HuH-7.5 (cell line): ENCODE data around the gene DNAJC22.

Source experiments
- DNase-seq: peaks from one replicate; pipeline ENCODE4 v3.0.0; 2011; ENCODE audit warnings: low spot score

Gene DNAJC22

GRCh38 chr12:49345051-49345824 lies 1.4 kb upstream of the DNAJC22 start:
- DNase-seq = peak; percentile 75

- DNase-seq = no peak
Observed at GRCh38 chr12:49345825-49346658, 646 bp upstream of the DNAJC22 start.

GRCh38 chr12:49347311-49348193 lies 864 bp downstream of the DNAJC22 start:
- peak; percentile 99 for DNase-seq

- DNase-seq = no peak
Observed at GRCh38 chr12:49348781-49349180, 2.1 kb downstream of the DNAJC22 start.

GRCh38 chr12:49349266-49349665 lies 2.6 kb downstream of the DNAJC22 start:
- no peak for DNase-seq

DNA sequence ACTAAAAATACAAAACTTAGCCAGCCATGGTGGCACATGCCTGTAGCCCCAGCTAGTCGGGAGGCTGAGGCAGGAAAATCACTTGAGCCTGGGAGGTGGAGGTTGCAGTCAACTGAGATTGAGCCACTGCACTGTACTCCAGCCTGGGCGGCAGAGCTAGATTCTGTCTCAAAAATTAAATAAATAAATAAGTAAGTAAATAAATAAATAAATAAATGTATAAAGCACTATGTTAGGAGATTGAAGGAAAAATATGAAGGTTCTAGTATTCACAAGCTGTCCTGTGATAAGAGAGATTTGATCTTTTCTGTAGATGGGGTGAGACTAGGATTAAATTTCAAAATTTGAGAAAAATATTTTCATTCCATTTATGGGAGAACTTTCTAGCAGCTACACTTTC lies 5.7 kb downstream of the DNAJC22 start:
- no peak for DNase-seq

GRCh38 chr12:49355913-49356312 lies 9.2 kb downstream of the DNAJC22 start:
- DNase-seq = no peak

DNA sequence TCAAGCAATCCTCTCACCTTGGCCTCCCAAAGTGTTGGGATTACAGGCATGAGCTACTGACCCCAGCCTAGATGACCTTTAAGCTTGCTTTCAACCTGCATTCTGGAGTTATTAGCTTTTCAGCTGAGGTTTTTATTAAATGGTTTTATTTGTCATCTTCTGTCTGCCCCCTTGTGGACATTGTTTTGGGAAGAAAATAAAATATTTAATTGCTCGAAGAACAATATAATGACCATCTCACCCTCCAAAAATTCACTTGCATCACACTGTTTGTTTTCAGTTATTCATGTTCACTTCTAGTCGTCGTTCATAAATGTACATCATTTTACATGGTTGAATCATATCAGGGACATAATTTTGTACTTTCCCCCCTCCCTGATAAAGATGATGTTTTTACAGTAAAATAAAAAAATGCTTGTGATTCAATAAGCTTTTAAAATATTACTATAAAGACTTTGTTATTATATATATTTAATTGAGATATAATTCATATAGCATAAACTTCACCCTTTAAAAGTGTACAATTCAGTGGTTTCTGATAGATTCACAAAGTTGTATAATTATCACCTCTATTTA lies 10.5 kb downstream of the DNAJC22 start:
- no peak for DNase-seq

DNA sequence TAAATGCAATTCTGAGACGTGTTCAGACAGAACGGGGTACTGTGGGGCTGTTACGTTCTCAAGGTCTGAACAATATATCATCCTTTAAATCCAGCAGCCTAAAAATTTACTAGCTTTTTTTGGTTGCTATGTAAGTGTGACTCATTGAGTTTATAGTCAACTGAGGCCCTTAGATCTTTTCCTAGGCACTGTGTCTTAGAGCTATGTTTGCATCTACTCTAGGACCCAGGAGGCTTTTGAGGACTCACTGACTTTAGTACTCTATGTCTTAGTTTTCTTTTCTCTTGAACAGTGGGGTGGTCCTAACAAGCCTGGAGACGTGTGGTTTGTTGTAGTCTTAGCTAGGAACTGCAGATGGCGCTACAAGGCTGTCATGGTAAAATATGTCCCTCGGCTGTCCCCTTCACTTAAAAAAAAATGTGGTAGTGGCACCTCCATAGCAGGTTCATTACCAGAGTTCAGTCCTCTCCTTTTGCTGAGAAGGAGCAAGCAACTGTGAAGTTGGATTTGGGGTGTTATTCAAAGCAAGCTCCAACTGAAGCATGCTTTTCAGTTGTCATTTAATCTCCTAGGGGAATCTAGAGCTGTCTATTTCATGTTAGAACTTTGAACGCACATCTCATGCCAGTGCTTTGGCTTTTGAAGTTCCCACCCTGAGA lies 11.9 kb downstream of the DNAJC22 start:
- DNase-seq = peak; percentile 55

- DNase-seq = no peak
Observed at GRCh38 chr12:49359671-49360070, 13.0 kb downstream of the DNAJC22 start.

- DNase-seq = no peak
Observed at GRCh38 chr12:49362077-49362476, 15.4 kb downstream of the DNAJC22 start.

DNA sequence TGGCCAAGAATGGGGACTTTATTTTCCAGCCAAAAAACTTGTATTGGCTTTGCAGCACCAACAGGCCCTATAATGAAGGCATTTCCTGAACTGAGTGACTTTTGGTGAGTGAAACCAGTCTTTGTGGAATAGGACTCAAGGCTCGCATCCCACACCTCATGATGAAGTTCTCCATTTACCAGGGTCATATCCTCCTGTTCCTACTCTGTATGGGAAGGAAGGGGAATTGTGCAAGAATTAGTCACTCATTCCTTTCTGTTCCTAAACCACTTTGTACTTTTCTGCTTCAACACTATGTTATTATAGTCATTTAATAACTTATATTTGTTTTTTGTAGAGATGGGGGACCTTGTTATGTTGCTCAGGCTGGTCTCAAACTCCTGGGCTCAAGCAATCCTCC lies 18.3 kb downstream of the DNAJC22 start:
- DNase-seq = no peak

- DNase-seq = no peak
Observed at GRCh38 chr12:49365542-49365941, 18.9 kb downstream of the DNAJC22 start.

DNA sequence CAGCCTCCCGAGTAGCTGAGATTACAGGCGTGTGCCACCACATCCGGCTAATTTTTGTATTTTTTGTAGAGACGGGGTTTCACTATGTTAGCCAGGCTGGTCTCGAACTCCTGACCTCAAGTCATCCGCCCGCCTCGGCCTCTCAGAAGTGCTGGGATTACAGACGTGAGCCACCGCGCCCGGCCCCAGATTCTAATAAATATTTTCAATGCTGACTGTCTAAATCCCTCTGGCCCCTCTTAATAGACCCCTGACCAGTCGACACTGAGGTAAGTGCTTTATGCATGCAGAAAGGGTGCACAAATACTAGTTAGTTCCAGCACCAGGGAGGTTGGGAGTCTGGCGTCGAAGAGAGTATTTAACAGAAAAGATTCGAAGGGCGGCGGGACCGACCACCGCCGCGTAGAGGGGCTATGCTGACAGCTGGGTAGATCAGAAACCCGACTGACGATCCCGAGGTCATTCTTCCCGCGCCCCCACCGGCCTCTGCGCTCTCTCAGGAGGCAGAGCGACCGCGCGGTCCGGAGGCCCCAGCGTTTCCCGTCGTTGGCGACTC lies 19.5 kb downstream of the DNAJC22 start:
- DNase-seq = no peak

- peak; percentile 93 for DNase-seq
Observed at GRCh38 chr12:49366652-49367380, 20.1 kb downstream of the DNAJC22 start.

- DNase-seq = peak; percentile 47
Observed at GRCh38 chr12:49367381-49368239, 20.9 kb downstream of the DNAJC22 start, which contains the start of gene SPATS2. SPATS2 (plus strand) TSS chr12:49367462; CDS start chr12:49461013, 93,551 bp downstream.

DNA sequence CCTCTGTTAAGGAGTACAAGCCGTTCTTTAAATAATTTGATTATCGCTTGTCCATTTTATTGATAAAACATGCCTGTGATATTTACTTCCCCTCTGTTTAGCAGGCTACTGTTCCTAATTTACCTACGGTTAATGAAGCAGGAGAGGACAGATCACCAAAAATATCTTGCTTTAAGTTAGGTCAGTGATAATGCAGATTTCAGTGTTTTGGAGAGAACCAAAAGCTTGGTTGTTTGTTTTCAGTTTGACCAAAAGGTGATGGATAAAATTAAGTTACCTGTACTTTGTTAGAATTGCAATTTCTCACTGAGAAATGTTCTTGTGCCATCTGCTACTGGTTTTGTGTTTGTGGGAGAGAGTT lies 21.5 kb downstream of the DNAJC22 start:
- no peak for DNase-seq

DNA sequence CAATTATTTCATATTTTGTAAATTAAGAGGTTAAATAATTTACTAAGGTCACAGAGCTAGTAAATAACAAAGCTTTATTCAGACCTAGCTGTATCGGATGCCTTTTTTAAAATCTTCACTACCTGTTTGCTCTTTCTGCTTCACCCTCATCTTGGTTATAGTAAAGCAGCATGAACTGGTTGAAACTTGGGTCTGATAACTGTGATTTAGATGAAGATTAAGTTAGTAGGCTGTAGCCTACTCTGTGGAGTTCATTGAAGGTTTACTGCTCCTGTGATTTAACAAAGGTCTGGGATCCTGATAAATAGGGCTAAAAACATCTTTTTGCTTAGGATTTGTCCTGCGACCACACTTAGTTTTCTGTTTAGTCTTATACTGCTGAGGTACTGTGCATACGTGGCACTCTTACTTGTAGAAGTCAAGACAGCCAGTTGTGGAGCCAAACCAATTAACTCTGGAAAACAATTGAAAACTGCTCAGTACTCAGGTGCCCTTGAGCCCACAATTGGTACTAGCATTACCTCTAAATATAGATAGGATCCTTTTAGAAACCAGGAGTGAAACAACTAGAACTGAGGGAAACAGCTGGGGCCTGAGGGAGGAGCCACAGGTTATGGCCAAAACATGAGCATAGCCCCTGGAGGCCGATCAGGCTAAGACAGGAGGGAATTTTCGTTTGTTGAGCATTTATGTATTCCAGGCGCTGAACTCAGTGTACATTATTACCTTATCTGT lies 22.9 kb downstream of the DNAJC22 start:
- DNase-seq = peak; percentile 54

- DNase-seq = no peak
Observed at GRCh38 chr12:49370539-49370938, 23.9 kb downstream of the DNAJC22 start.
